ENCODE results near the gene CHD2. TPM values are rescaled to one million over a fixed set of nuclear protein-coding genes. Genes with fewer than 3 reads are reported as not detected.

Gene CHD2
- total RNA-seq, 1 experiment from 2014 or later: 63.3 TPM

GRCh38 chr15:92891533-92892200, 8.5 kb upstream of the CHD2 start:
- Mint-ChIP-seq H3K4me3 (no peak overlapping the region), H3K4me1 (peaks cover 15 to 19% of the 10 kb centered on the region in 2 experiments), H3K36me3 (ENCODE audit: insufficient read depth in 1 of 3, low read depth in 3 of 3) (peaks cover 54 to 91% (median 89%) of the 10 kb centered on the region in 3 experiments), H3K9me3 (no peaks in the 10 kb centered on the region; a peak in 1 of 5 replicates), H3K27ac (peak overlapping the region in 1 of 3 experiments; percentile 67; a peak in 3 of 7 replicates), H3K27me3 (ENCODE audit: low read depth) (no peaks in the 10 kb centered on the region)
- Histone ChIP-seq H3T11ph (ENCODE audit: low read length) (no peak overlapping the region), H3K27ac (ENCODE audit: insufficient read length, low read depth, low read length) (no peak overlapping the region), H3K14ac (ENCODE audit: insufficient read depth, low read length) (no peak overlapping the region), H2BK5ac (ENCODE audit: insufficient read length, low read length) (no peak overlapping the region), H4K91ac (ENCODE audit: insufficient read length, low read depth, low read length) (no peak overlapping the region), H3K79me1 (ENCODE audit: insufficient read depth, low read depth, low read length, poor library complexity, severe bottlenecking) (peaks cover 3% of the 10 kb centered on the region), H3K27me3 (ENCODE audit: insufficient read depth, low read length) (no peaks in the 10 kb centered on the region), H3K4me1 (ENCODE audit: insufficient read depth, low read length) (no peaks in the 10 kb centered on the region), H2BK120ac (ENCODE audit: low read depth, low read length, poor library complexity, severe bottlenecking) (no peak overlapping the region), H3K23ac (ENCODE audit: insufficient read length, low read depth, low read length) (no peak overlapping the region), H4K8ac (replicated peaks; ENCODE audit: insufficient read length, low read depth, low read length) (no peak overlapping the region), H3K79me2 (ENCODE audit: insufficient read depth, low read length) (peaks cover 14% of the 10 kb centered on the region; the same call in 1 of the 2 replicates), H3K9ac (ENCODE audit: extremely low read depth, insufficient read length, low read length) (no peak overlapping the region), H3K4me2 (ENCODE audit: insufficient read depth, insufficient read length, low read length) (no peak overlapping the region), H3K9me3 (ENCODE audit: control insufficient read depth, low read depth, low read length) (no peaks in the 10 kb centered on the region), H2BK20ac (ENCODE audit: low read depth, low read length, poor library complexity, severe bottlenecking) (no peak overlapping the region), H2BK15ac (ENCODE audit: low read depth, low read length) (no peak overlapping the region), H4K20me1 (ENCODE audit: control insufficient read depth, insufficient read depth, insufficient read length) (no peaks in the 10 kb centered on the region), H4K5ac (ENCODE audit: insufficient read length, low read depth, low read length) (no peak overlapping the region), H3K4ac (ENCODE audit: low read depth, low read length) (no peak overlapping the region), H3K23me2 (ENCODE audit: insufficient read length, low read depth, low read length, poor library complexity, severe bottlenecking) (no peaks in the 10 kb centered on the region), H2AFZ (ENCODE audit: low read length) (no peak overlapping the region), H3K56ac (ENCODE audit: insufficient read length, low read depth, low read length) (no peak overlapping the region), H2AK5ac (ENCODE audit: insufficient read length, low read length) (no peak overlapping the region), H2BK12ac (ENCODE audit: insufficient read length, low read depth, low read length) (no peak overlapping the region), H3K18ac (ENCODE audit: insufficient read length, low read depth, low read length) (no peak overlapping the region)
- no peak for DNase-seq
- WGBS (ENCODE audit: extremely low coverage, insufficient read length, low lambda C conversion rate): no CpG with 5 or more reads among the region's 3 CpGs
- TF ChIP-seq CTCF (conservative IDR thresholded peaks at IDR 0.05): no peak

Data from H9 (cell line).